ENCODE results near the gene KLHL5.

KLHL5 gene

GRCh38 chr4:39067031-39067430, 5.0 kb downstream of the KLHL5 start:
- H3K36me3 ChIP-seq = no peaks in the 10 kb centered on the region
- H3K4me3 ChIP-seq (ENCODE audit: low read depth, low read length) = no peak overlapping the region
- H3K4me1 ChIP-seq = peaks cover 4% of the 10 kb centered on the region; the same call in 1 of the 2 replicates
- TF ChIP-seq CTCF (IDR thresholded peaks at IDR 0.05; ENCODE audit: low read depth, low read length) = no peak
- no peak for DNase-seq
- no peaks in the 10 kb centered on the region for H3K9me3 ChIP-seq
- no peaks in the 10 kb centered on the region for H3K27me3 ChIP-seq

- no peak for DNase-seq
- TF ChIP-seq CTCF (IDR thresholded peaks at IDR 0.05; ENCODE audit: low read depth, low read length) = no peak
- no peaks in the 10 kb centered on the region for H3K27me3 ChIP-seq
Measured at GRCh38 chr4:39067451-39067850, 5.4 kb downstream of the KLHL5 start.

GRCh38 chr4:39068907-39069306, 6.9 kb downstream of the KLHL5 start:
- H3K4me1 ChIP-seq = no peaks in the 10 kb centered on the region
- no peaks in the 10 kb centered on the region for H3K36me3 ChIP-seq
- no peak for DNase-seq
- no peaks in the 10 kb centered on the region for H3K27me3 ChIP-seq
- H3K4me3 ChIP-seq (ENCODE audit: low read depth, low read length) = no peak overlapping the region
- TF ChIP-seq CTCF (IDR thresholded peaks at IDR 0.05; ENCODE audit: low read depth, low read length) = no peak
- H3K9me3 ChIP-seq = no peaks in the 10 kb centered on the region

More at GRCh38 chr4:39067451-39067850, 5.4 kb downstream of the KLHL5 start:
- peaks cover 4% of the 10 kb centered on the region; the same call in 1 of the 2 replicates for H3K4me1 ChIP-seq
- no peak overlapping the region for H3K4me3 ChIP-seq (ENCODE audit: low read depth, low read length)
- no peaks in the 10 kb centered on the region for H3K36me3 ChIP-seq
- no peaks in the 10 kb centered on the region for H3K9me3 ChIP-seq

GRCh38 chr4:39078829-39079228, 16.8 kb downstream of the KLHL5 start:
- H3K4me3 ChIP-seq (ENCODE audit: low read depth, low read length) = no peak overlapping the region
- H3K36me3 ChIP-seq = no peaks in the 10 kb centered on the region
- no peaks in the 10 kb centered on the region for H3K27me3 ChIP-seq
- TF ChIP-seq CTCF (IDR thresholded peaks at IDR 0.05; ENCODE audit: low read depth, low read length) = no peak
- no peak for DNase-seq
- H3K9me3 ChIP-seq = no peaks in the 10 kb centered on the region
- H3K4me1 ChIP-seq = no peaks in the 10 kb centered on the region

GRCh38 chr4:39083164-39083563, 21.1 kb downstream of the KLHL5 start:
- H3K36me3 ChIP-seq = no peaks in the 10 kb centered on the region; the same call in 1 of the 2 replicates
- TF ChIP-seq CTCF (IDR thresholded peaks at IDR 0.05; ENCODE audit: low read depth, low read length) = no peak
- H3K9me3 ChIP-seq = no peaks in the 10 kb centered on the region
- no peaks in the 10 kb centered on the region for H3K4me1 ChIP-seq
- H3K27me3 ChIP-seq = no peaks in the 10 kb centered on the region
- H3K4me3 ChIP-seq (ENCODE audit: low read depth, low read length) = no peak overlapping the region
- DNase-seq = no peak

GRCh38 chr4:39085891-39086290, 23.9 kb downstream of the KLHL5 start:
- no peaks in the 10 kb centered on the region for H3K9me3 ChIP-seq
- TF ChIP-seq CTCF (IDR thresholded peaks at IDR 0.05; ENCODE audit: low read depth, low read length) = no peak
- no peaks in the 10 kb centered on the region for H3K27me3 ChIP-seq
- H3K36me3 ChIP-seq = no peaks in the 10 kb centered on the region; the same call in 1 of the 2 replicates
- H3K4me1 ChIP-seq = no peaks in the 10 kb centered on the region
- H3K4me3 ChIP-seq (ENCODE audit: low read depth, low read length) = no peak overlapping the region
- DNase-seq = no peak
